H9 (cell line): ENCODE results near the gene KSR1. TPM values are rescaled to one million over a fixed set of nuclear protein-coding genes. Genes with fewer than 3 reads are reported as not detected.

Source experiments
- DNase-seq: peaks from one replicate; pipeline ENCODE4 v3.0.0-alpha.2; 2017
- H2AFZ ChIP-seq: one replicate; pipeline ENCODE4 v1.6.1; 2013; ENCODE audit warnings: mild to moderate bottlenecking, low read length, control low read depth, moderate library complexity
- H2AK5ac ChIP-seq: 2 replicates; pipeline ENCODE4 v1.6.1; 2013; ENCODE audit warnings: low read length, control low read depth, mixed read lengths; ENCODE audit not compliant: insufficient read length
- H2BK120ac ChIP-seq: one replicate; pipeline ENCODE4 v1.6.1; 2013; ENCODE audit warnings: low read depth, mild to moderate bottlenecking, low read length, control low read depth, inconsistent platforms; ENCODE audit not compliant: poor library complexity, severe bottlenecking
- H2BK12ac ChIP-seq: 2 replicates; pipeline ENCODE4 v1.6.1; 2013; ENCODE audit warnings: low read length, control low read depth, mixed read lengths, low read depth; ENCODE audit not compliant: insufficient read length
- H2BK15ac ChIP-seq: 2 replicates; pipeline ENCODE4 v1.6.1; 2013; ENCODE audit warnings: low read depth, low read length, control low read depth
- H2BK20ac ChIP-seq: one replicate; pipeline ENCODE4 v1.6.1; 2013; ENCODE audit warnings: low read depth, mild to moderate bottlenecking, low read length, control low read depth, inconsistent platforms; ENCODE audit not compliant: poor library complexity, severe bottlenecking
- H2BK5ac ChIP-seq: 2 replicates; pipeline ENCODE4 v1.6.1; 2013; ENCODE audit warnings: low read length, control low read depth, mixed read lengths; ENCODE audit not compliant: insufficient read length
- H3K14ac ChIP-seq: 2 replicates; pipeline ENCODE4 v1.6.1; 2013; ENCODE audit warnings: low read length, control low read depth; ENCODE audit not compliant: insufficient read depth
- H3K18ac ChIP-seq: 2 replicates; pipeline ENCODE4 v1.6.1; 2013; ENCODE audit warnings: low read depth, mild to moderate bottlenecking, mixed read lengths, low read length, control low read depth; ENCODE audit not compliant: insufficient read length
- H3K23ac ChIP-seq: 2 replicates; pipeline ENCODE4 v1.6.1; 2013; ENCODE audit warnings: low read length, control low read depth, mixed read lengths, low read depth; ENCODE audit not compliant: insufficient read length
- H3K23me2 ChIP-seq: 2 replicates; pipeline ENCODE4 v1.6.1; 2013; ENCODE audit warnings: low read depth, mild to moderate bottlenecking, mixed read lengths, low read length, control low read depth; ENCODE audit not compliant: insufficient read length, poor library complexity, severe bottlenecking
- H3K27ac ChIP-seq: 2 replicates; pipeline ENCODE4 v1.5.1; 2013; ENCODE audit warnings: low read length, control low read depth, mixed read lengths, low read depth; ENCODE audit not compliant: insufficient read length
- H3K27me3 ChIP-seq: 2 replicates; pipeline ENCODE4 v1.6.1; 2013; ENCODE audit warnings: low read length, control low read depth, inconsistent platforms; ENCODE audit not compliant: insufficient read depth
- H3K4ac ChIP-seq: 2 replicates; pipeline ENCODE4 v1.6.1; 2013; ENCODE audit warnings: low read depth, mild to moderate bottlenecking, control low read depth, inconsistent platforms, low read length, moderate library complexity
- H3K4me1 ChIP-seq: 2 replicates; pipeline ENCODE4 v1.6.1; 2013; ENCODE audit warnings: low read length, control low read depth, inconsistent platforms; ENCODE audit not compliant: insufficient read depth
- H3K4me2 ChIP-seq: 2 replicates; pipeline ENCODE4 v1.6.1; 2013; ENCODE audit warnings: low read length, control low read depth, mixed read lengths; ENCODE audit not compliant: insufficient read length, insufficient read depth
- H3K56ac ChIP-seq: 2 replicates; pipeline ENCODE4 v1.6.1; 2013; ENCODE audit warnings: low read depth, mild to moderate bottlenecking, mixed read lengths, low read length, control low read depth; ENCODE audit not compliant: insufficient read length
- H3K79me1 ChIP-seq: 2 replicates; pipeline ENCODE4 v1.6.1; 2013; ENCODE audit warnings: low read depth, mild to moderate bottlenecking, moderate library complexity, low read length, control low read depth, inconsistent platforms; ENCODE audit not compliant: insufficient read depth, poor library complexity, severe bottlenecking
- H3K79me2 ChIP-seq: 2 replicates; pipeline ENCODE4 v1.6.1; 2013; ENCODE audit warnings: low read length, control low read depth, inconsistent platforms; ENCODE audit not compliant: insufficient read depth
- H3K9ac ChIP-seq: 2 replicates; pipeline ENCODE4 v1.6.1; 2013; ENCODE audit warnings: low read length, control low read depth, mixed read lengths; ENCODE audit not compliant: insufficient read length; ENCODE audit errors: extremely low read depth
- H3K9me3 ChIP-seq: one replicate; pipeline ENCODE4 v1.6.1; 2013; ENCODE audit warnings: low read depth, low read length, inconsistent platforms; ENCODE audit not compliant: control insufficient read depth
- H3T11ph ChIP-seq: one replicate; pipeline ENCODE4 v1.6.1; 2013; ENCODE audit warnings: mild to moderate bottlenecking, low read length, control low read depth, inconsistent platforms
- H4K20me1 ChIP-seq: one replicate; pipeline ENCODE4 v1.6.1; 2013; ENCODE audit not compliant: control insufficient read depth, insufficient read length, insufficient read depth
- H4K5ac ChIP-seq: 2 replicates; pipeline ENCODE4 v1.6.1; 2013; ENCODE audit warnings: low read depth, mild to moderate bottlenecking, mixed read lengths, low read length, control low read depth; ENCODE audit not compliant: insufficient read length
- H4K8ac ChIP-seq: replicated peaks from 2 replicates; pipeline ENCODE4 v1.6.1; 2013; ENCODE audit warnings: low read length, control low read depth, mixed read lengths, low read depth; ENCODE audit not compliant: insufficient read length
- H4K91ac ChIP-seq: 2 replicates; pipeline ENCODE4 v1.6.1; 2013; ENCODE audit warnings: low read depth, mild to moderate bottlenecking, moderate library complexity, mixed read lengths, low read length, control low read depth; ENCODE audit not compliant: insufficient read length
- H3K27ac Mint-ChIP-seq, 3 experiments: 2 replicates in 2 of 3; 3 replicates in 1 of 3; pipeline ENCODE4 v1.8.0; 2020 to 2021; ENCODE audit warnings: mixed read lengths in 3 of 3, mild to moderate bottlenecking in 1 of 3, moderate library complexity in 1 of 3
- H3K27me3 Mint-ChIP-seq: 2 replicates; pipeline ENCODE4 v1.8.0; 2021; ENCODE audit warnings: low read depth, mild to moderate bottlenecking, moderate library complexity, mixed read lengths
- H3K36me3 Mint-ChIP-seq, 3 experiments: 2 replicates in 2 of 3; 3 replicates in 1 of 3; pipeline ENCODE4 v1.8.0; 2020 to 2021; ENCODE audit warnings: low read depth in 3 of 3, mixed read lengths in 3 of 3; ENCODE audit not compliant: insufficient read depth in 1 of 3
- H3K4me1 Mint-ChIP-seq, 2 experiments: 2 replicates each; pipeline ENCODE4 v1.8.0; 2020; ENCODE audit warnings: mixed read lengths in 2 of 2
- H3K4me3 Mint-ChIP-seq, 2 experiments: 2 replicates in 1 of 2; 3 replicates in 1 of 2; pipeline ENCODE4 v1.8.0; 2020 to 2021; ENCODE audit warnings: mild to moderate bottlenecking in 2 of 2, mixed read lengths in 2 of 2, moderate library complexity in 1 of 2
- H3K9me3 Mint-ChIP-seq, 2 experiments: 2 replicates in 1 of 2; 3 replicates in 1 of 2; pipeline ENCODE4 v1.8.0; 2020; ENCODE audit warnings: mild to moderate bottlenecking in 2 of 2, mixed read lengths in 2 of 2, moderate library complexity in 1 of 2
- WGBS: extraction: QIAGEN DNeasy Blood & Tissue Kit; methylation state at CpG from one replicate; pipeline ENCODE4 v1.1.7; 2013; ENCODE audit warnings: missing lambda C conversion rate, low lambda C conversion rate, mixed read lengths; ENCODE audit not compliant: insufficient read length; ENCODE audit errors: extremely low coverage; 5-methylcytosine and 5-hydroxymethylcytosine counted together
- total RNA-seq: library from RNA; stranded (reverse); gene quantifications from 2 replicates; pipeline ENCODE4 v1.2.1, GENCODE V29; 2021
- TF ChIP-seq, protein P1 (sequence below): fragments of 200-600 bp; sonication (generic); conservative IDR thresholded peaks from 3 replicates; pipeline ENCODE4 v1.8.0; 2021; ENCODE audit warnings: antibody characterized with exemption, mild to moderate bottlenecking

The KSR1 gene
- total RNA-seq, 1 experiment from 2014 or later, result 44.9 TPM

DNA sequence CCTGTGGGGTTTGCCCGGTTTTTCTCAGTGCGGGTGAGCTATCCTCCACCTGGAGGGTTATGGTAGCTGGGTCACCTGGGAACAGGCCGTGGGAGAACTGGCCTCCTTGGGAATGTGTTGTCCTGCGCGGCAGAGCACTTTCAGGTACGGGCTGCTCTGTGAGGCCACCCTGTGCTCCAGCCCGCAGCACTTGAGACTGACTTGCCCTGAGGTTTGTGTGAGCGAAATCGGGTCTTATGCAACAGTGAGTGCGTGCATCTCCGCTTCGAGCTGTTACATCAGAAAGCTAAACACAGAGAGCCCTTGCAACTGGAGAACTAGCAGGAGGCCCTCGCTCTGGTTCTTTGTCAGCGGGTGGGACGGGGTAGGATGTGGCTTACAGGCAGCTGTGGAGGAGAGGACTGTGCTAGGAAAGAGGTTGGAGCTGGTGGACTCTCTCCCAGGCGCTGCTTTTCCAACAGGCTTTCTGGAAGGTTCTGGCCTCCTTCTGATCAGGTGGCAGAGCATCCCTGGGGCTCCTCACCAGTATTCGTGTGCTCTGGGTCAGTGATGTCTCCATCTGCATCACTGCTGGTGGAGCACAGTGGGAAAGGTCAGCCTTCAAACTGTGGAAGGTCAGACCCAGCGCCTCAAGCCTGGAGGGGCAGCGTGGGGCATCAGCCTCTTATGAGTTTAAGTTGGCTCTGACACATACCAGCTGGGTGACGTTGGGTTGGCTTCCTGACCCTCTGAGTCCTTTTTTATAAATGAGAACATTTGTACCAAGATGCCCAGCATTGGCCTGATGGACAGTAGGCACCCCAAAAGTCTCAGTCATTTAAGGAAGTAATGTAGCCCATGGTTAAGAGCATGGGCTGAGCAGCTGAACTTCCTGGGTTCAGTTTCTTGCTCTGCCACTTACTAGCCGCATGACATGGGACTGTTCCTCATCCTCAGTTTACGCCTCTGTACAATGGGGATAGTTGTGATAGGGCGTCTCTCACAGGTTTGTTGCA is 76.3 kb downstream of the KSR1 start:
- no peaks in the 10 kb centered on the region for H3K36me3 Mint-ChIP-seq
- no peak overlapping the region for H3K27ac ChIP-seq
- no peaks in the 10 kb centered on the region for H4K20me1 ChIP-seq
- no peak overlapping the region for H2AFZ ChIP-seq
- WGBS, result no CpG with 5 or more reads among the region's 23 CpGs
- DNase-seq, result no peak
- H3K27ac Mint-ChIP-seq, result peak overlapping the region in 2 of 3 experiments; percentile 88 to 89; a peak in 4 of 7 replicates
- H2BK15ac ChIP-seq, result no peak overlapping the region
- H3K4me1 Mint-ChIP-seq, result peaks cover 54 to 59% of the 10 kb centered on the region in 2 experiments
- H3K4me1 ChIP-seq, result peaks cover 5% of the 10 kb centered on the region; the same call in 1 of the 2 replicates
- H3K18ac ChIP-seq, result no peak overlapping the region
- TF ChIP-seq, protein P1, sequence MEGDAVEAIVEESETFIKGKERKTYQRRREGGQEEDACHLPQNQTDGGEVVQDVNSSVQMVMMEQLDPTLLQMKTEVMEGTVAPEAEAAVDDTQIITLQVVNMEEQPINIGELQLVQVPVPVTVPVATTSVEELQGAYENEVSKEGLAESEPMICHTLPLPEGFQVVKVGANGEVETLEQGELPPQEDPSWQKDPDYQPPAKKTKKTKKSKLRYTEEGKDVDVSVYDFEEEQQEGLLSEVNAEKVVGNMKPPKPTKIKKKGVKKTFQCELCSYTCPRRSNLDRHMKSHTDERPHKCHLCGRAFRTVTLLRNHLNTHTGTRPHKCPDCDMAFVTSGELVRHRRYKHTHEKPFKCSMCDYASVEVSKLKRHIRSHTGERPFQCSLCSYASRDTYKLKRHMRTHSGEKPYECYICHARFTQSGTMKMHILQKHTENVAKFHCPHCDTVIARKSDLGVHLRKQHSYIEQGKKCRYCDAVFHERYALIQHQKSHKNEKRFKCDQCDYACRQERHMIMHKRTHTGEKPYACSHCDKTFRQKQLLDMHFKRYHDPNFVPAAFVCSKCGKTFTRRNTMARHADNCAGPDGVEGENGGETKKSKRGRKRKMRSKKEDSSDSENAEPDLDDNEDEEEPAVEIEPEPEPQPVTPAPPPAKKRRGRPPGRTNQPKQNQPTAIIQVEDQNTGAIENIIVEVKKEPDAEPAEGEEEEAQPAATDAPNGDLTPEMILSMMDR, result no peak
- H3K56ac ChIP-seq, result no peak overlapping the region
- H4K8ac ChIP-seq, result no peak overlapping the region
- H3K23me2 ChIP-seq, result no peaks in the 10 kb centered on the region
- no peak overlapping the region for H2BK5ac ChIP-seq
- no peak overlapping the region for H3K4me2 ChIP-seq
- H3K14ac ChIP-seq, result no peak overlapping the region
- no peak overlapping the region for H3K4ac ChIP-seq
- H3K9me3 ChIP-seq, result no peaks in the 10 kb centered on the region
- H3T11ph ChIP-seq, result no peak overlapping the region
- peak overlapping the region in 1 of 2 experiments; percentile 38; a peak in 1 of 5 replicates for H3K4me3 Mint-ChIP-seq
- H2BK20ac ChIP-seq, result no peak overlapping the region
- H2BK12ac ChIP-seq, result no peak overlapping the region
- no peak overlapping the region for H2AK5ac ChIP-seq
- no peaks in the 10 kb centered on the region for H3K27me3 ChIP-seq
- H3K23ac ChIP-seq, result no peak overlapping the region
- H3K9me3 Mint-ChIP-seq, result no peaks in the 10 kb centered on the region
- no peak overlapping the region for H3K9ac ChIP-seq
- peaks cover 9% of the 10 kb centered on the region; the same call in 1 of the 2 replicates for H3K79me2 ChIP-seq
- H4K5ac ChIP-seq, result no peak overlapping the region
- peaks cover 4% of the 10 kb centered on the region for H3K79me1 ChIP-seq
- no peak overlapping the region for H4K91ac ChIP-seq
- no peak overlapping the region for H2BK120ac ChIP-seq
- no peaks in the 10 kb centered on the region for H3K27me3 Mint-ChIP-seq
